Cardiac fibroblast (primary cell): ENCODE results near the gene CHST12.

Experiments used
- DNase-seq, 2 donors: peaks; one replicate each; pipeline versions ENCODE4 v3.0.0 to v3.0.0-alpha.2; 2010; ENCODE audit warnings: low read depth in 2 of 2
- H3K4me3 ChIP-seq, 2 donors: replicated peaks in 1 of 2; 1 replicate in 1 of 2; 2 replicates in 1 of 2; pipeline ENCODE4 v1.5.1; 2011; ENCODE audit warnings: low read depth in 2 of 2, low read length in 2 of 2, mild to moderate bottlenecking in 2 of 2, moderate library complexity in 1 of 2
- TF ChIP-seq, protein P1 (sequence below): IDR thresholded peaks from one replicate; pipeline ENCODE4 v1.5.1; 2011; ENCODE audit warnings: low read depth, mild to moderate bottlenecking, low read length, inconsistent platforms

CHST12 gene

DNA sequence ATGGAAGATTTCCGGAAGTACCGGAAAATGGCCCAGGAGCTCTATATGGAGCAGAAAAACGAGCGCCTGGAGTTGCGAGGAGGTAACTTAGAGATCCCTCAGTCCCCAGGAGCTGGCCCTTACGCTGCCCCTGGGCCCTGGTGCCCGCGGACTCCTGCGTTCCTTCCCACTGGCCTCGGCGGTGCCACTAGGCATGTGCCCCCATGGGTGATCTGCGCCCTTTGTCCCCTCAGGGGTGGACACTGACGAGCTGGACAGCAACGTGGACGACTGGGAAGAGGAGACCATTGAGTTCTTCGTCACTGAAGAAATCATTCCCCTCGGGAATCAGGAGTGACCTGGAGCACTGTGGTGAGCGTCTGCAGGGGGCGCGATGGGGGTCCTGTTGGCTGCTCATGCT is 24.2 kb upstream of the CHST12 start:
- DNase-seq = no peak
- no peak overlapping the region for H3K4me3 ChIP-seq
- TF ChIP-seq, protein P1, sequence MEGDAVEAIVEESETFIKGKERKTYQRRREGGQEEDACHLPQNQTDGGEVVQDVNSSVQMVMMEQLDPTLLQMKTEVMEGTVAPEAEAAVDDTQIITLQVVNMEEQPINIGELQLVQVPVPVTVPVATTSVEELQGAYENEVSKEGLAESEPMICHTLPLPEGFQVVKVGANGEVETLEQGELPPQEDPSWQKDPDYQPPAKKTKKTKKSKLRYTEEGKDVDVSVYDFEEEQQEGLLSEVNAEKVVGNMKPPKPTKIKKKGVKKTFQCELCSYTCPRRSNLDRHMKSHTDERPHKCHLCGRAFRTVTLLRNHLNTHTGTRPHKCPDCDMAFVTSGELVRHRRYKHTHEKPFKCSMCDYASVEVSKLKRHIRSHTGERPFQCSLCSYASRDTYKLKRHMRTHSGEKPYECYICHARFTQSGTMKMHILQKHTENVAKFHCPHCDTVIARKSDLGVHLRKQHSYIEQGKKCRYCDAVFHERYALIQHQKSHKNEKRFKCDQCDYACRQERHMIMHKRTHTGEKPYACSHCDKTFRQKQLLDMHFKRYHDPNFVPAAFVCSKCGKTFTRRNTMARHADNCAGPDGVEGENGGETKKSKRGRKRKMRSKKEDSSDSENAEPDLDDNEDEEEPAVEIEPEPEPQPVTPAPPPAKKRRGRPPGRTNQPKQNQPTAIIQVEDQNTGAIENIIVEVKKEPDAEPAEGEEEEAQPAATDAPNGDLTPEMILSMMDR = no peak

GRCh38 chr7:2379821-2380450 is 23.5 kb upstream of the CHST12 start:
- no peak for DNase-seq
- TF ChIP-seq, protein P1 = no peak
- H3K4me3 ChIP-seq = no peak overlapping the region

DNA sequence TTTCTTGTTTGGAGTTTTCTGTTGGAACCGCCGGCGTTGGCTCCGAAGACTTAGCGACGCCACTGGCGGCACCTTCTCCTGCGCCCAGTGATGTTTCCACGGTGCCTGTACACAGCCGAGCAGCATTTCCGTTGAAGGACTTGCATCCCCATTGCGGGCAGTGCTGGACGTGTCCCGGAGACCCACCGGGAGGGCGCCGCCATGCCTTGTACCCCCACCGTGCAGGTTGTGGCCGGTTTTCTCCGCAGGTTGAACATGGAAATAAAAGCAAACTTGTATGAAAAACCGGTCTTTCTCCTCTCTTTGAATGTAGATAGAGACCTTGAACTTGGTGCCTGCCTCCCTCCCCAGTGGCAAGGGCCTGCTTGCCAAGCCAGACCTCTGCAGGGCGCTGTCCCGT is 22.9 kb upstream of the CHST12 start:
- no peak for DNase-seq
- no peak overlapping the region for H3K4me3 ChIP-seq
- TF ChIP-seq, protein P1 = no peak

DNA sequence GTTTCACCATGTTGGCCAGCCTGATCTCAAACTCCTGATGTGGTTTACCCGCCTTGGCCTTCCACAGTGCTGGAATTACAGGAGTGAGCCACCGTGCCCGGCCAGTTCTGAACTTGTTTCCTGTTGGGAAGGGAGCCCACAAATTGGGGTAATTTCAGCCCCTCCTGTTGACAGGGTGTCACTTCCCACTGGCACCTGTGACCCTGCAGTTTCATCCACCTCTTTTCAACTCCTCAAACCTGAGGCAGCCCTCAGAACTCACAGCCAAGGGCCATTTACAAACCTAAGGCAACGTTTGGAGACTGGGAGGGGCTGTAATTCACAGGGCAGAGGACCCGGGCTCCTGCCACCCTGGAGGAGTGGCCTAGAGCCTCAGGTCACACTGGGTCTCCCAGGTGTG is 22.2 kb upstream of the CHST12 start:
- no peak for DNase-seq
- no peak overlapping the region for H3K4me3 ChIP-seq
- TF ChIP-seq, protein P1 = no peak

DNA sequence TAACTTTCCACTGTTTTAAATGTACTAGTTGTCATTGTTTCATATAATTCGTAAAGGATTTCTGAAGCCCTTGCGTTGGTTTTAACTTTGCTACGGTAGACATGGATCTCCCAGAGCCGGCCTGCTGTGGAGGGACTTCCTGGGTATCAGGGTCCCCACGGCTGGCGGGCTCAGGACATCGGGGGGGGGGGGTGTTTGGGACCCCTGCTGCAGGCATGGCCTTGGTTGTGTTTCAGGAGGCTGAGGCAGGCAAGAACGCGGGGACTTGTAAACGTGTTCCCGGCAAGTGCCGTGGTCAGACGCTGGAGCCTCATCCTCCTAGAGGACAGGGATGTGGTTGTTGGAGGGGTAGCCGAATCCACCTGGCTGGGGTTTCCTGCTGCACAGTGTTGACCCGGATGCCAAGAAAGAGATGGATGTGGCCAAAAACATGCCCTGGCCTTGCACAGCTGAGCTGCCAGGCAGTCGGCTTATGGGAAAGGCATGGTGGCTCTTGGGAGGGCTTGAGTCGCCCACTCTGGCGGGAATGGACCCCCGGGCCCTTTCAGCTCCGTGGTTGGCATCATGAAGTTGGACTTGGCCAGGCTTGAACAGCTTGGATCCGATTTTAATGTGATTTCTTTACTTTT is 21.4 kb upstream of the CHST12 start:
- TF ChIP-seq, protein P1 = no peak
- DNase-seq = no peak
- no peak overlapping the region for H3K4me3 ChIP-seq

- no peak overlapping the region for H3K4me3 ChIP-seq
- DNase-seq = no peak
- TF ChIP-seq, protein P1 = no peak
These were observed 19.7 kb upstream of the CHST12 start for GRCh38 chr7:2383543-2384274.
